Measurements from ENCODE around the gene FADS2.

The FADS2 gene

DNA sequence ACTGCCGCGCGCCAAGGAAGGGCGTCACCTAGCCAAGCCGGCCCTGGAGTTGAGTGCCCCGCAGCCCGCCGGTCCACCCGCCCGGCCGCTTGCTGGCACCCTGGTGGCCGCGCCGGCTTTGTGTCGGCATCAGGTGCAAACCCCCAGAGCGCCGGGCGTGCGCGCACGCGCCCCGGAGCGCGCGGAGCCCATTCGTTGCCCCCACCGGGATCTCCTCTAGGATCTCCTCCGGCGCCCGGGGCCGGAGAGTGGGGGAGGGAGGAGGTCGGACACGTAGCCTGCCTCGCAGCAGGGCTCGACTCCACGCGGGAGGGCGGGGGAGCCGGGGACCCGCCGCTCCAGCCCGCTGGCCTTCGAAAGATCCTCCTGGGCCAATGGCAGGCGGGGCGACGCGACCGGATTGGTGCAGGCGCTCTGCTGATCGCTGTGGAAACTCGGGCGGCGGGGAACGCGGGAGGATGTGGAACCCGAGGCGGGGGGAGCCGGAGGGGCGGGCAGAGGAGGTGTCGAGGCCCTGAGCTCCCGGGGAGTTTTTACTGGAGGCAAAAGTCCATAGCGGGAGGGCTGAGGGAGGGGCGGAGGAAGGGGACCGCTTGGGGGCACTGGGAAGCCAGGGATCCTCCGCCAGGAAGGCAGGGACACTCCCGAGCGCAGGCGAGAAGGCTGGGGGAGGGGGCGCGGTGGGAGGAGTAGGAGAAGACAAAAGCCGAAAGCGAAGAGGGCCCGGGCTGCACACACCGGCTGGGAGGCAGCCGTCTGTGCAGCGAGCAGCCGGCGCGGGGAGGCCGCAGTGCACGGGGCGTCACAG, at the start of gene FADS2:
FADS2 (plus strand) TSS at position 730 of the 808 bp plus-strand sequence. CDS start 91 bp downstream, outside the sequence.
- peak; percentile 92 for DNase-seq (ENCODE audit: low spot score)

GRCh38 chr11:61778357-61778886, 49.7 kb upstream of the FADS2 start:
- no peak for DNase-seq (ENCODE audit: low spot score)

- DNase-seq (ENCODE audit: low spot score), result no peak
Measured at GRCh38 chr11:61778920-61779650, 49.0 kb upstream of the FADS2 start.

GRCh38 chr11:61779666-61780525, 48.2 kb upstream of the FADS2 start:
- DNase-seq (ENCODE audit: low spot score), result no peak

- DNase-seq (ENCODE audit: low spot score), result no peak
Measured at GRCh38 chr11:61780581-61781162, 47.4 kb upstream of the FADS2 start.

DNA sequence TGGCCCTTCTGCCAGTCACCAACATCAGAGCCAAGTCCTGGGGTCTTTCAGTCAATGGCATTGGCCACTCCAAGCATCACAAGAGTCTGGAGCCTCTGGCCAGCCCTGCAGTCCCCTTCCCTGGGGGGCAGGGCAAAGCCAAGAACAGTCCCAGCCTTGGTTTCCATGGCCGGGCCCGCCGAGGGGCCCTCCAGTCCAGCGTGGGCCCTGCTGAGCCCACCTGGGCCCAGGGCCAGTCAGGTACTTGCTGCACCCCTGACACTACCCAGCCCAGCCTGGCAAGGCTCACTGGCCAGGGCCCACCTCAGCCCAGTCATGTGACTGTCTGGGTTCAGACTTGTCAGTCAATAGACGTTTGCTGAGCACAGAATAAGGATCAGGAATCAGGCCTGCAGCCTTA, 46.5 kb upstream of the FADS2 start:
- no peak for DNase-seq (ENCODE audit: low spot score)

- DNase-seq (ENCODE audit: low spot score), result no peak
Measured at GRCh38 chr11:61782299-61782698, 45.8 kb upstream of the FADS2 start.

DNA sequence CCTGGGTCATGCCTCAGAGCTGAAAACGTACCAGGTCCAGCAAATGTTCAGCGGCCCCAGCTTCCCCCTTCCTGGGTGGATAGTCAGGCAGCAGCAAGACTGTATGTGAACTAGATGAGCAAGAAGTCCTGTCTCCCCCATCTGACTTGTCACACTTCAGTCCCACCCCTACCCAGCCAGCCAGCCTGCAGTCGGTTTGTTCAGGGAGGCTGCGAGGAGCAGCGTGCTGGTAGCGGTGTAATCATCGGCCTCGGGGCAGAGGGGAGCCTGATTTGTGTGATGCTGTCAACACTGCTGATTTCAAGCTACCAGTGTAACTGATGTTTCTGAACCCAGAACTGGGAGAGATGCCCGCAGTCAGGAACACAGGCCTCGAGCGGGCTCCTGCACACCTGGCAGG, 45.3 kb upstream of the FADS2 start:
- DNase-seq (ENCODE audit: low spot score), result no peak

GRCh38 chr11:61783717-61784505, 44.2 kb upstream of the FADS2 start:
- DNase-seq (ENCODE audit: low spot score), result peak; percentile 59

DNA sequence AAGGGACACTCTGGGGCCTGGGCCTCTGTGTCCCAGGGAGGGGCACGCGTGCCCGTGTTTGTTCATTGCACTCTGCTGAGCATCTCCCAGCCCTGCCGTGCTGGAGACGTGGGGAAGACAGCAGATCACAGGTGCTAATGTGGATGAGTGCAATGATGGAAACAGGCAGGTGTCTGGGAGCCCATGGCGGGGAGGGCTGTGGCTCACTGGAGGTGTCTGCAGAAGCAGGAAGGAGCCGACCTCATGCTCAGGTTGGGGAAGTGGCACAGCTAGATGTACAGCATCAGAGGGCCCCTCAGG, 43.6 kb upstream of the FADS2 start:
- no peak for DNase-seq (ENCODE audit: low spot score)

DNA sequence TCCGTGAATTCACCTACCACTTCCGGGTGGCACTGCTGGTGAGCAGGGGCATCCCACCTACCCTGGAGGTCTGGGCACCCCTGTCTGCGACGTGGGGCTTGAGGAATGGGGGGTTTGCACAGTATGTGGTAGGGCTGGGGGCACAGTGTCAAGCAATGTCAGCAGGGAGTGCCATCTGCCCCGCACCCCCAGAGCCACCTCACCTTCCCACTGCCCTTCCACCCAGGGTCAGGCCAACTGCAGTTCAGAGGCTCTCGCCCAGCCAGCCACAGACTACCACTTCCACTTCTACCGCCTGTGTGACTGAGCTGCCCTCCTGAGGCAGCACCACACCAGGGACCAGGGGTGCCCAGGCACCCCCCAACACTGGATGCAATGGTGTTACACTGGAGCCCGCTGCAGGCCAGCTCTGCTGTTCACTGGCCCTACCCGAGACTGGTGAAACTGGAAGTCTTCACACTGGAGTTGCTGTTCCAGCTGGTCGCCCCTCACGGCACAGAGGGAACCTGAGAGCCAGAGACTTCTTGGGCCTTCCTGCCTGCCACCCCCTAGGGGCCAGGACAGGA, 42.2 kb upstream of the FADS2 start:
- no peak for DNase-seq (ENCODE audit: low spot score)

DNA sequence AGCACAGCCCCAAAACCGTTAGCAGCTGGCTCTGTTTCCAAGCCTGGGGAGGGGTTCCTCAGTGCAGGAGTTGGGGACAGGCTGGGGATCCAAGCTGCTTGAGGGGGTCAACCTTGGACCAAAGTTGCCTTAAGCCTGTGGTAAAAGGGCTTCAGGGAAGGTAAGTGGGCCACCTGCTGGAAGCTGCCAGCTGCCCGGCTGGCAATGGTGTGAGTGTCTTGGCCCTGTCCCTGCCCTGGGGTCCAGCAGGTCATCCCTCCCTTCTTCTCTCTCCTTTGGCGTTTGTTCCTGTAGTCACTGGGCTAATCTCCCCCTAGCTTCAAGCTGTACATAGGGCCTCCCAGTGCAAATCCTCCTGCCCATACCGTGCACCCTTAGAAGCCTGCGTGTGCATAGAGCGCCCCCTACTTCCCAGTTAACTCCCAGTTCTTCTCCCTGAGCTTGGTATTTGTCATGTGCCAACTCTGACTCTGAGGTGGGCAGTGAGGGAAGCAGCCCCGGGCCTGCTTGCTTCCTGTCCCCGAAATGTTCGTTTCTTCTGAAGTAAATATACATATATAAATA, 40.1 kb upstream of the FADS2 start:
- peak; percentile 70 for DNase-seq (ENCODE audit: low spot score)

DNA sequence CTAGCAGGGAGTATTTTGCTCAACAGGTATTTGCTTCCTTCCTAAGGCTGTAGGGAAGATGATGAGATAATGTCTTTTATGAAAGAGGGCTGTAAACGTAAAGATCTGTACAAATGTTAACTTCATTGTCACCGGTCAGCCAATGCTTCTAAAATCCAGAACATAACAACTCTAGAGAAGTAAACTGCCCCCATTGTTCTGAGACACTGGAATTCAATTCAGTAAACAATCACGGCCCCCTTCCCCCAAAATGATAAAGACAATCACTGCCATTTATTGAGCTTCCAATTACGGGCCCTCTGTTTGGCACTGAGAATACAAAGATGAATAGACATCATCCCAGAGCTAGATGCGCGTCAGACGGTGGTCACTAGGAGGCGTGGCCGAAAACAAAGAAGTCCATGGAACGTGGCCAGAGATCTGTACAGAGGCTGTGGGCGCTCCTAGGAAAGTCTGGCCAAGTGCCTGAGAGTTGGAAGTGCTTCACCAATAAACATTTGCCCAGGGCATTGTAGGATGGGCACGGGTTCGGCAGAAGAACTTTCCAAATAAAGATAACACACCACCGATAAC, 36.3 kb upstream of the FADS2 start:
- peak; percentile 85 for DNase-seq (ENCODE audit: low spot score)

GRCh38 chr11:61792310-61793082, 35.6 kb upstream of the FADS2 start, which contains the start of the genes FEN1 and TMEM258:
FEN1 (plus strand) TSS chr11:61792911; CDS start chr11:61795362, 2,451 bp downstream.
TMEM258 (minus strand) TSS chr11:61792599; CDS start chr11:61792558, 41 bp downstream.
- DNase-seq (ENCODE audit: low spot score), result peak; percentile 95

DNA sequence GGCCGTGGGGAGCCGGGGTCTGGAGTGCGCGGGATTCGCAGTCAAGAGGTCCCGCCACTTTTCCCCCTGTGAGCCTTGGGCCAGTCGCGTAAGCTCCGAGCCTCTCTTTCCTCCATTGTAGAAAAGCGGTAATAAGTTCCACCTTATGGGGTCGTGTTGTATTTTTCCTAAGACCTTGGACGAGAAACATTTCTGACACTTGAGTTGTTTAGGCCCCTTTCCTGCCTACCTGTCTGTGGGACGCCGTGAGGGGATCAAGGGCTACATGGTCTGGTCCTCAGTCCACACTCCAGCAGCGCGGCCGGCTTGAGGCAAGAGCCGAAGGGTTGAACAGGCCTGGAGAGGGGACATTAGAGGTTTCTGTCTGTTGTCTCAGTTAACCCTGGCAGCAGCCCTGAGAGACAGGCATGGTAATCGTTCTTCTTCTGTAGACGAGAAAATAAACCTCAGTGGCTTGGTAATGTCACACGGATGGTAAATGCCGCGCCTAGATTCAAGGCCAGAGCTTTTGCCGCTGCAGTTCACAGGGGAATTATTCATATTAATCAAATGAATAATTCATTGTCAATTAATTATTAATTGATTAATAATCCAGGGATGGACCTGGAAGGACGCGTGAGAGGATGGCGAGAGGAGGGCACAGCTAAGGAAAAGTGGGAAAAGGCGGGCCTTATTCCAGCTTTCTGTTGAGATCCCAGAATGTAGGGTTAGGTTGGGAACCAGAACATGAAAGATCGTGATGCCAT, 34.8 kb upstream of the FADS2 start:
- no peak for DNase-seq (ENCODE audit: low spot score)

DNA sequence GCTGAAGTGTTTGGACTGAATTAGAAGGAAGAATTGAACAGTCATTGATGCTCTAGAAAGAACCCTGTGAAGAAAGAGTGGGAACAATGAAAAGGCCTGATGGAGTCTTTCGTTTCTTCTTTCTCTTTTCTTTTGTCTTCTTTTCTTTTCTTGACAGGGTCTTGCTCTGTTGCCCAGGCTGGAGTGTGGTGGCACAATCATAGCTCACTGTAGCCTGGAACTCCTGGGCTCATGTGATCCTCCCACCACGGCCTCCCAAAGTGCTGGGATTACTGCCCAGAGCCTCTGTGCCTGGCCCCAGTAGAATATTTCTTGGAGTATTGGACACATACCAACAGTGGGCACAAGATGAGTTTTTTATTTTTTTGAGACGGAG, 34.3 kb upstream of the FADS2 start:
- no peak for DNase-seq (ENCODE audit: low spot score)

DNA sequence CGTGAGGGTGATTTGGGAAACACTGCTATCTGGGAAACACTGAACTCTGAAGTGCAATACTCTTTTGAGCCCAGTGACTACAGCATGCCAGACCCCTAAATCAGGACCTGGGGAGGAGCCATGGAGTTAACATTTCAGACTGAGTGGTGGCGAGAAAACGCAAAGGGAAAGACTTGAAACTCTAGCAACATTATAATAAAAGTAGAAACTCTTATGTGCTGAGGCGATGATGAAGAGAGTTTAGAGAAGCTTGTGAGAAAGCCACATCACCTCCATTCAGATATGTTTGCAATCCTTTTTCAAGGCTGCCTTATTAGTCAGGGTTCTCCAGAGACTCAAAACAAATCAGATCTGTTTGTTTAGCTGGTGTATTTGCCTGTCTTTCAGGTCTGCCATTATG, 33.5 kb upstream of the FADS2 start:
- no peak for DNase-seq (ENCODE audit: low spot score)

DNA sequence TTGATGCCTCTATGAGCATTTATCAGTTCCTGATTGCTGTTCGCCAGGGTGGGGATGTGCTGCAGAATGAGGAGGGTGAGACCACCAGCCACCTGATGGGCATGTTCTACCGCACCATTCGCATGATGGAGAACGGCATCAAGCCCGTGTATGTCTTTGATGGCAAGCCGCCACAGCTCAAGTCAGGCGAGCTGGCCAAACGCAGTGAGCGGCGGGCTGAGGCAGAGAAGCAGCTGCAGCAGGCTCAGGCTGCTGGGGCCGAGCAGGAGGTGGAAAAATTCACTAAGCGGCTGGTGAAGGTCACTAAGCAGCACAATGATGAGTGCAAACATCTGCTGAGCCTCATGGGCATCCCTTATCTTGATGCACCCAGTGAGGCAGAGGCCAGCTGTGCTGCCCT, 32.6 kb upstream of the FADS2 start:
- no peak for DNase-seq (ENCODE audit: low spot score)

Measured in hepatic stellate cell (primary cell).